Stimulated activated CD4-positive, alpha-beta T cell treated with anti-CD3 and anti-CD28 coated beads, Interleukin-12 subunit alpha, Interleukin-12 subunit beta, amount 100 ng/mL, for 48 hours (primary cell): ENCODE measurements around the gene DMXL2.
"Not testable (repeated sequence)": the region's sequence is repeated elsewhere in the genome, so short reads cannot be mapped to it uniquely, and the experiment has no call there.

Source experiments
- DNase-seq, 3 donors: peaks; one replicate each; pipeline ENCODE4 v3.0.0-alpha.2; 2020; ENCODE audit warnings: low read depth in 2 of 3, low spot score in 1 of 3

The DMXL2 gene, protein sequence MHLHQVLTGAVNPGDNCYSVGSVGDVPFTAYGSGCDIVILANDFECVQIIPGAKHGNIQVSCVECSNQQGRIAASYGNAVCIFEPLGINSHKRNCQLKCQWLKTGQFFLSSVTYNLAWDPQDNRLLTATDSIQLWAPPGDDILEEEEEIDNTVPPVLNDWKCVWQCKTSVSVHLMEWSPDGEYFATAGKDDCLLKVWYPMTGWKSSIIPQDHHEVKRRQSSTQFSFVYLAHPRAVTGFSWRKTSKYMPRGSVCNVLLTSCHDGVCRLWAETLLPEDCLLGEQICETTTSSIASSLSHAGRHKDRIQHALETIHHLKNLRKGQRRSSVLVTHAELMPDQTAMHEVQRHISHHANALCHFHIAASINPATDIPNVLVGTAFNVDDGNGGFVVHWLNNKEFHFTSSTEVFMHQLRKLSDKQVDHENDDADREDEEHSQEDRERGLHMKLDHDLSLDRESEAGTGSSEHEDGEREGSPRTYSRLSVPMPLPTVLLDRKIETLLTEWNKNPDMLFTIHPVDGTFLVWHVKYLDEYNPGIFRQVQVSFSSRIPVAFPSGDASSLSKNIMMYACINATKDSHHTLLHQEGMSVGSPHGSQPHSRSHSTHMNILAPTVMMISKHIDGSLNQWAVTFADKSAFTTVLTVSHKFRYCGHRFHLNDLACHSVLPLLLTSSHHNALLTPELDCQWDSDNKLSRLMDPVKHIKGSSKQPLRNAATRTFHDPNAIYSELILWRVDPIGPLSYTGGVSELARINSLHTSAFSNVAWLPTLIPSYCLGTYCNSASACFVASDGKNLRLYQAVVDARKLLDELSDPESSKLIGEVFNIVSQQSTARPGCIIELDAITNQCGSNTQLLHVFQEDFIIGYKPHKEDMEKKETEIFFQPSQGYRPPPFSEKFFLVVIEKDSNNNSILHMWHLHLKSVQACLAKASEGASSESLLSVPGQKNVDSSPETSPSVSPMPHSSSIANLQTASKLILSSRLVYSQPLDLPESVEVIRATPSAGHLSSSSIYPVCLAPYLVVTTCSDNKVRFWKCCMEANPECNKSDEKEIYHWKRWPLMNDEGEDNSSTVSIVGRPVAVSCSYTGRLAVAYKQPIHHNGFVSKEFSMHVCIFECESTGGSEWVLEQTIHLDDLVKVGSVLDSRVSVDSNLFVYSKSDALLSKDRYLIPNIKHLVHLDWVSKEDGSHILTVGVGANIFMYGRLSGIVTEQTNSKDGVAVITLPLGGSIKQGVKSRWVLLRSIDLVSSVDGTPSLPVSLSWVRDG (N-terminal part only)

GRCh38 chr15:51622604-51623370 lies at the start of gene DMXL2:
Gene DMXL2 (minus strand): TSS chr15:51622771. CDS start chr15:51622545, 226 bp downstream.
- DNase-seq: peak; percentile 45 to 69 (median 52)

GRCh38 chr15:51672155-51672687 lies 49.6 kb upstream of the DMXL2 start:
- no peak for DNase-seq

DNA sequence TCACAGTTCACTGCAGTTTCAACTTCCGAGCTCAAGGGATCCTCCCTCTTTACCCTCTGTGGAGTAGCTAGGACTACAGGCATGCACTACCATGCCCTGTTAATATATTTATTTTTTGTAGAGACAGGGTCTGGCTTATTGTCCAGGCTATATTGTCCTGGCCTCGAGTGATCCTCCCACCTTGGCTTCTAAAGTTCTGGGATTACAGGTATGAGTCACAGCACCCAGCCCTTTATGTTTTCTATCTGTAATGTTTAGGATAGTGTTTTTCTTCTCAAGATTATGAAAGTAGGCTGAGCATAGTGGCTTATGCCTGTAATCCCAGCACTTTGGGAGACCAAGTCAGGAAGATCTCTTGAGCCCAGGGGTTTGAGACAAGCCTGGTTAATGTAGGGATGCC lies 46.8 kb upstream of the DMXL2 start:
- DNase-seq: no peak

DNA sequence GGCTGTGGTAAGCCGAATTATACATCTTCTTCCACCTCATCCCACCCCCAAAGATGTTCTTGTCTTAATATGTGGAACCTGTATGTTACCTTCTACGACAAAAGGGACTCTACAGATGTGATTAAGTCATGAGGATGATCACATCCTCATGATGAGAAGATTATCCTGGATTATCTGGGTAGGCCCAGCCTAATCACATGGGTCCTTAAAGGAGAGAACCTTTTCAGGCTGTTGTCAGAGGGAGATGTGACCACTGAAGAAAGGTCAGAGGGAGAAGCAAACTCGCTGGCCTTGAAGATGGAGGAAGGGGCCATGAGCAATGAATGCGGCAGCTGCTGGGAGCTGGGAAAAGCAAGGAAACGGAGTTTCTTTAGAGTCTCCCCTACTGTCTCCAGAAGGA lies 45.9 kb upstream of the DMXL2 start:
- no peak for DNase-seq

DNA sequence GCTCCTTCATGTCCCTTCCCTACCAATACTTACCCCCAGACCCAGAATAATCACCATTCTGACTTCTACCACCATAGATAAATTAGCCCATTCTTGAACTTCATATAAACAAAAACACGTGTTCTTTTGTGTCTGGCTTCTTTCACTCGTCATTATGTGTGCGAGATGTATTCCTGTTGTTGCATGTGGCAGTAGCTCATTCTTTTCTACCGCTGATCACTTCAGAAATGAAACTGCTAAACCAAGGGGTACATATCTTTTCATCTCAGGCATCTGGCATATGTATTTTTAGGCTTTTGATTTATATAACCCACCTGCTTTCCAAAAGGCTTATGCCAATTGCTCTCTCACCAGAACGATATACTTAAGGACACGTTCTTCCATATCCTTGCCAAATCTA lies 44.9 kb upstream of the DMXL2 start:
- DNase-seq: no peak

DNA sequence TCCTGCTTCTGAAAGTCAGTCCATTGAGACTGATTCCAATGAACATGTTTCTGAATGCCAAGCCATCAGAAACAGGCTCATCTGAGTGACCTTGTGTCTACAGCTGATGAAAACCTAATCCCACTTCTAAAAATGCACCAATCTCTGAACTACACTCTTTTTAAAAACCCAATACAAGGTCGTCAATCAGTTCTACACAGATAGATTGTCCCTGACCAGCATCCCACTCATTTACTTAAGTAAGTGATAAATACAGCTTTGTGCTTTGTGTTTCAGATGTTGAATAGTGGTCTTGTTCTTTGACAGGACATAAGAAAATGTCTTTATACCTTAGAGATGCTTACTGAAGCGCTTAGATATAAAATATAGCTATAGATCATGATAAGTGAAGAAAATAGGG lies 38.5 kb upstream of the DMXL2 start:
- DNase-seq: no peak

DNA sequence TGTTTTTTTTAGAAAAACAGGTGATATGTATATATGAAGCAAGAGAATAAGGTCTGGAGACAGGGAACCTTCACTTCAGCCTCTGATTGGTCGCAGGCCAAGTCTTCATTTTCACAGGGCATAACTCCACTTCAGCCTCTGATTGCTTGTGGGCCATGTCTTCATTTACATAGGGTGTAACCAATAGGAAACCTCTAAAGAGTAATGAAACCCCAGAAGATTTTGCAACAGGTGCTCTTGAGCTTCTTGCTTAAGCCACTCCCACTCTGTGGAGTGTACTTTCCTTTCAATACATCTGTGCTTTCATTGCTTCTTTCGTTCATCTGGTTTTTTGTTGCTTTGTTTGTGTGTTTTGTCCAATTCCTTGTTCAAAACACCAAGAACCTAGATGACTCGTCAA lies 36.1 kb upstream of the DMXL2 start:
- DNase-seq: no peak

DNA sequence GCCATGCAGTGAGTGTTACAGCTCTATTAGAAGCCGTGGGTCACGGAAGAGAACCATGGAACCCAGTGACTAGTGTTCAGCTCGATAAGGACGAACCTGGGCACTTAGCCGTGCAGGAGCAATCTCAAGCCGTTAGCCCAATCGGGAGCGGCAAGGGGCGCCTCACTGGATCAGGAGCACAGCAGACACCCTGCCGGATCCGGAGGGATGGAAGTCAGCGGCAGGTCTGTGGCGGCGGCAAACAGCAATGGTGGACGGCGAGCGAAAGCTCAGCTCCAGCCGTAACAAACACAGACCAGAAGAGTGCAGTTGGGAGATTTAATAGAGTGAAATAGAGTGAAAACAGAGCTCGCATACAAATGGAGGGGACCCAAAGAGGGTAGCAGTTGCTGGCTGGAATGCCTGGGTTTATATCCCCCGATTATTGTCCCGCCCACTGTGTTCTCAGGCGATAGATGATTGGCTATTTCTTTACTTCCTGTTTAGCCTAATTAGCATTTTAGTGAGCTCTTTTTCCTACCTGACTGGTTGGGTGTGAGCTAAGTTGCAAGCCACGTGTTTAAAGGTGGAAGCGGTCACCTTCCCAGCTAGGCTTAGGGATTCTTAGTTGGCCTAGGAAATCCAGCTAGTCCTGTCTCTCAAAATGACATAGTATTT lies 33.0 kb upstream of the DMXL2 start:
- not testable (repeated sequence) for DNase-seq

DNA sequence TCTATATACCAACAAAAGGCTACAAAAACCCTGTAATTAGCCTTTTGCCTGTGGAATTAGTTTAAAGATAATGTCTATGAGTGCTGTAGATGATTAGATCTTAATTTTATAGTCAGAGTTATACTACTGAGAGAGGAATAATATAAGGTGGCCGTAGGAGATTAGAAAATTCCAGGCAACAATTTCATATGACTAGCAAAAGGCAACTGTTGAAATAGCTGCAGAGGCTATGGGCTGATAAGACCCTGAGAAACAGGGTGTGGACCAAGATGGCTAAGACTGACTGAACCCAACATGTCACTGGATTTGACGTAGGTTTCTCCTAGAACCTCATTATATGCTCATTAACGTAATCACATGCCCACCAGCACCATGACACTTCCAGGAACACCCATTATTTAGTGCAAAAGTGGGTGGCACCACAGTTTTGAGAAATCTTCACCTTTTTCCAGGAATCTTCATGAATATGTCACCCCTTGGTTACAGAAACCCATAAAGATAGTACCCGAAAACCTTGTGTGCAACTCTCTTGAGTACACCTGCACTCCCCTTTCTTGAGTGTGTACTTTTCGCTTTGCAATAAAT lies 29.6 kb upstream of the DMXL2 start:
- no peak for DNase-seq

DNA sequence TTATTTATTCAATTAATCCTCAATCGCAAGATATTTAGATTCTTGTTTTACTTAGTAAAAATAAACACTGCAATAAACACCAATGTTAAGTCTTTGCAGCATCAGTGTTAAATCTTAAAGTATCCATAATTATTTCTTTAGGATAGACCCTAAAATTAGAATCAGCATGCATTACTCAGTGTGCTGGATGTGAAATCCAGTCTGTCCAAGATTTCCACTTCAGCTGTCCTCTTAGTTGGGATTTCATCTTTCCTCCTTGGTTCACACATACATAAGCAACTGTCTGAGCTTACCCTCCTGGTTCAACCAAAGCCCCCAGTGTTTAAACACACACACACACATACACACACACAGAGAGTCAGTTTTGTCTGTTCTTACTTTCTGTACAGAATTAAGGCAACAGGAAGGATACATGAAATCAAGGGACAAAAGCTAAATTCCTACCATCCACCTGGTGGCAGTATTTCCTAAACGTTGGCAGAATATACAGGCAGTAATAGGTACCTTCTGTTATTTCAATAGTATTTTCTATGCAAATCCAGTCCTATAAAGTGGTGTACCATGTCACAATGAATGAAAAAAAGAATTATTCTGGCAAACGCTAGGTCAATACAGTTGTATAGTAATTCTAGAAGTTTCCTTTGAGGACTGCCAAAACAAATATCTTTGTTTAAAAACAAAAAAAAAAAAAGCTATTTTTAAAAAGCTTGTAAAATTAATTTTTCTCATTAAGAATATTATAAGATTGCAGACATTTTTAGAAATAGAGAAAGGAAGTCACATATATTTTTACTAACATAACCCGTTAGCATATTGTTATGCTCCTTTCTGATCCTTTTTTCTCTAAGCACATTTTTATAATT lies 27.3 kb upstream of the DMXL2 start:
- peak in 1 of 3 donors; percentile 48 for DNase-seq

GRCh38 chr15:51648643-51649042 lies 26.1 kb upstream of the DMXL2 start:
- DNase-seq: not testable (repeated sequence)

- not testable (repeated sequence) for DNase-seq
Observed at GRCh38 chr15:51648101-51648500, 25.5 kb upstream of the DMXL2 start.

DNA sequence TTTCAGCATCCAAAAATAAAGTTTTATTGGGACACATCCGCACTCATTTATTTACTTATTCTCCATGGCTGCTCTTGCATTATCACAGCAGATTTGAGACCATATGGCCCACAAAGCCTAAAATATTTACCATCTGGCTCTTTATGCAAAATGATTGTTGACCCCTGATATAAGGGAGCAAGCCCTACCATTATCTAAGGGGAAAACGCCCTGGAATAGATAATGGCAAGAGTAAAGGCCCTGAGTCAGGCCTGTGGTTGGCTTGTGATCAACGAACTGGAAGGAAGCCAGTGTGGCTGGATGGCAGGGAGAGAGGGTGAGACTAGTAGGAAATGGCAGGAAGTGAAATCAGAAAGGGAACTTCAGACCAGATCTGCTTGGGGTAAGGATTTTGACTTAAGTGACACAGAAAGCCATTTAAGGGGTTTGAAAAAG lies 24.6 kb upstream of the DMXL2 start:
- DNase-seq: no peak

GRCh38 chr15:51642696-51643095 lies 20.1 kb upstream of the DMXL2 start:
- DNase-seq: no peak

DNA sequence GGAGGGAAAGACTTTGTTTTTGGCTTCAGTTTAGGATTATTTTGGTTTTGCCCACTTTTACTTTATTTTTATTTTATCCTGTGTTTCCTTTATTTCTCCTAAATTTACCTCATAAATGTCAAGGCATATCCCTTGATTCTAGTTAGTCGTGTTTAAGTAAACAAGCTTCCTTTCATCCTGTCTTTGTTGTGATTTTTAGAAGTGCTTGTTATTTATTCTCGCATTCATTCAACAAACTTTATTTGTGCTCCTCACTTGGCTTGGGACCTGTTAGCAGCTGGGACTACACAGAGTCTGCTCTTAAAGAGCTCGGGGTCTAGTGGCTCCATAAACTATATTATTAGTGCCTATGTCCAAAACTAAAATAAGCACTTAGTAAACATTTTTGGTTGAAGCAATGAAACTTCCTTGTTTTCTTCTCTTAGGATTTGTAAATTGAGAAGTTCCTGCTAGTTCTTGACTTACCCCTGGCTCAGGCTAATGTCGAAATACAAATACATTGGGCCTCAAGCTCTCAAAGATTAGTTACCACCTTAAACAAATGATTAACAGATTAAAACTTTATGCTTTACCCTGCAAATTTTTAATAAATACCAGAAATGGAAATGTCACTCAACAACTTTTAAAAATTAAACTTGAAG lies 19.0 kb upstream of the DMXL2 start:
- DNase-seq: no peak

- no peak for DNase-seq
Observed at GRCh38 chr15:51634591-51635198, 12.1 kb upstream of the DMXL2 start.

DNA sequence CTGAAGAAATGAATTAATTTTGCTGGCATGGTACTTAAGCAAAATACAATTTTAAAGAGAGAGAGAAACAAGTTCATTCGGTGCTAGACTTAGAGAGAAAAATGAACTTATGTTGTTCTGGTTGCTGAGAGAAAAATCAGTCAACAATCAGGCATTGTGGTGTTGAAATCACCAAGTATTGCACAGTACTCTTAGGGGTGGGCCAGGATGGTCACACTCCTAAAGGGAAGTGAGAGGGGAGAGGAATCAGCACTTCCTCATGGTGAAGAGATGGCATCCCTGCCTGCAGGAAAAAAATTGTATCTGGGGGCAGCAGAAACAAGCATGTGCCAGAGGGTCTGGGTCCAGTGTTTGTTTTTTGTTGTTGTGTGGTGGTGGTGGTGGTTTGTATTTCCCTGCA lies 7.0 kb upstream of the DMXL2 start:
- DNase-seq: no peak

GRCh38 chr15:51625236-51625635 lies 2.7 kb upstream of the DMXL2 start:
- DNase-seq: no peak
